Choroid plexus epithelial cell (primary cell): Measurements from ENCODE around the gene PLAC8L1.
A peak's percentile ranks its signal among the peaks of the same experiment; 100 is the strongest.

Experiments
- DNase-seq: peaks from one replicate; pipeline ENCODE4 v3.0.0-alpha.2; 2010; ENCODE audit warnings: low read depth
- H3K4me3 ChIP-seq: 2 replicates; pipeline ENCODE4 v1.5.1; 2011; ENCODE audit warnings: low read depth, mild to moderate bottlenecking, control low read depth, low read length, moderate library complexity
- TF ChIP-seq, protein P1 (sequence below): conservative IDR thresholded peaks from 2 replicates; pipeline ENCODE4 v1.5.1; 2011; ENCODE audit warnings: low read depth, mild to moderate bottlenecking, control low read depth, inconsistent platforms, low read length, moderate library complexity

PLAC8L1 gene

GRCh38 chr5:146048994-146049703 lies 56.2 kb downstream of the PLAC8L1 start:
- no peak overlapping the region for H3K4me3 ChIP-seq
- peak; percentile 91 for DNase-seq
- TF ChIP-seq, protein P1, sequence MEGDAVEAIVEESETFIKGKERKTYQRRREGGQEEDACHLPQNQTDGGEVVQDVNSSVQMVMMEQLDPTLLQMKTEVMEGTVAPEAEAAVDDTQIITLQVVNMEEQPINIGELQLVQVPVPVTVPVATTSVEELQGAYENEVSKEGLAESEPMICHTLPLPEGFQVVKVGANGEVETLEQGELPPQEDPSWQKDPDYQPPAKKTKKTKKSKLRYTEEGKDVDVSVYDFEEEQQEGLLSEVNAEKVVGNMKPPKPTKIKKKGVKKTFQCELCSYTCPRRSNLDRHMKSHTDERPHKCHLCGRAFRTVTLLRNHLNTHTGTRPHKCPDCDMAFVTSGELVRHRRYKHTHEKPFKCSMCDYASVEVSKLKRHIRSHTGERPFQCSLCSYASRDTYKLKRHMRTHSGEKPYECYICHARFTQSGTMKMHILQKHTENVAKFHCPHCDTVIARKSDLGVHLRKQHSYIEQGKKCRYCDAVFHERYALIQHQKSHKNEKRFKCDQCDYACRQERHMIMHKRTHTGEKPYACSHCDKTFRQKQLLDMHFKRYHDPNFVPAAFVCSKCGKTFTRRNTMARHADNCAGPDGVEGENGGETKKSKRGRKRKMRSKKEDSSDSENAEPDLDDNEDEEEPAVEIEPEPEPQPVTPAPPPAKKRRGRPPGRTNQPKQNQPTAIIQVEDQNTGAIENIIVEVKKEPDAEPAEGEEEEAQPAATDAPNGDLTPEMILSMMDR: peak; percentile 89

DNA sequence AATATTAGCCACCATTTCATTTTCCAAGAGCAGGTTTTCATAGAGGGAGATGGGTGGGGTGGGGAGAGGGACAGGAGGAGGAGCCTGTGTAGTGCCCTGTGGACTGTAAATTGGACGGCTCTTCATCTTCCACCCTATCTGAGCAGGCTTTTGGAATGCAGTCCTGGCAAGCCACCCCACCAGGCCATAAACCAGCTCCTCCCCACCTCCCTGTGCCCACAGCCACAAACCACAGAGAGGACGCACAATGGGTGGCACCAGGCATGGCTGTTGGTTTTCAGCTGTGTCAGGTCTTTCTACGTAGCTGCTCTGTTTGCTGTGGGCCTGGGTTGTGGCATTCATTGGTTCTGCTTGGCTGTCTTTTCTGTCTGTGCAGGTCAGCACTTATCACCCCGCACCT lies 58.0 kb downstream of the PLAC8L1 start:
- H3K4me3 ChIP-seq: no peak overlapping the region
- no peak for DNase-seq
- TF ChIP-seq, protein P1: no peak

DNA sequence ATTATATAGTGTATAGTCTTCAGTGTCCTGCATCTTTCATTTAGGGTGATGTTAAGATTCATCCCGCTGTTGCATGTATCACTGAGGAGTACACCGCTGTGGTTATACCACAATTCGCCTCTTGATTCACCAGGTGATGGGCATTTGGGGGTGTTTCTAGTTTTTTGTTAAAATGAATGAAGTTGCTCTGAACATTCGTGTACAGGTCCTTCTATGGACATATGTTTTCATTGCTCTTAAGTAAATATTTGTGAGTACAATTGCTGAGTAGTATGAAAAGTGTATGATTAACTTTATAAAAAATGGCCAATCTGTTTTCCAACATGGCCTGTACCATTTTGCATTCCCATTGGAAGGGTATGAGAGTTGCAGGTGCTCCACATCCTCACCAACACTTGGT lies 61.7 kb downstream of the PLAC8L1 start:
- TF ChIP-seq, protein P1: no peak
- DNase-seq: no peak
- H3K4me3 ChIP-seq: no peak overlapping the region

- peak; percentile 63 for DNase-seq
- no peak overlapping the region for H3K4me3 ChIP-seq
Measured at GRCh38 chr5:146042628-146043279, 62.6 kb downstream of the PLAC8L1 start.

GRCh38 chr5:146041180-146041789 lies 64.1 kb downstream of the PLAC8L1 start:
- TF ChIP-seq, protein P1: peak; percentile 54
- no peak overlapping the region for H3K4me3 ChIP-seq

More at GRCh38 chr5:146042628-146043279, 62.6 kb downstream of the PLAC8L1 start:
- TF ChIP-seq, protein P1: no peak

GRCh38 chr5:146040527-146040926 lies 64.8 kb downstream of the PLAC8L1 start:
- DNase-seq: peak; percentile 14
- TF ChIP-seq, protein P1: no peak
- H3K4me3 ChIP-seq: no peak overlapping the region

More at GRCh38 chr5:146041180-146041789, 64.1 kb downstream of the PLAC8L1 start:
- DNase-seq: peak; percentile 30

- DNase-seq: no peak
- TF ChIP-seq, protein P1: no peak
- no peak overlapping the region for H3K4me3 ChIP-seq
Measured at GRCh38 chr5:146039420-146039819, 66.0 kb downstream of the PLAC8L1 start.
